GM12874 (cell line): ENCODE results near the gene PROK1.

Experiments
- CTCF ChIP-seq: IDR thresholded peaks from 2 replicates; pipeline ENCODE4 v1.5.1; 2011; ENCODE audit warnings: low read depth, mild to moderate bottlenecking, control low read depth, low read length, moderate library complexity; ENCODE audit not compliant: insufficient read depth

Gene PROK1

DNA sequence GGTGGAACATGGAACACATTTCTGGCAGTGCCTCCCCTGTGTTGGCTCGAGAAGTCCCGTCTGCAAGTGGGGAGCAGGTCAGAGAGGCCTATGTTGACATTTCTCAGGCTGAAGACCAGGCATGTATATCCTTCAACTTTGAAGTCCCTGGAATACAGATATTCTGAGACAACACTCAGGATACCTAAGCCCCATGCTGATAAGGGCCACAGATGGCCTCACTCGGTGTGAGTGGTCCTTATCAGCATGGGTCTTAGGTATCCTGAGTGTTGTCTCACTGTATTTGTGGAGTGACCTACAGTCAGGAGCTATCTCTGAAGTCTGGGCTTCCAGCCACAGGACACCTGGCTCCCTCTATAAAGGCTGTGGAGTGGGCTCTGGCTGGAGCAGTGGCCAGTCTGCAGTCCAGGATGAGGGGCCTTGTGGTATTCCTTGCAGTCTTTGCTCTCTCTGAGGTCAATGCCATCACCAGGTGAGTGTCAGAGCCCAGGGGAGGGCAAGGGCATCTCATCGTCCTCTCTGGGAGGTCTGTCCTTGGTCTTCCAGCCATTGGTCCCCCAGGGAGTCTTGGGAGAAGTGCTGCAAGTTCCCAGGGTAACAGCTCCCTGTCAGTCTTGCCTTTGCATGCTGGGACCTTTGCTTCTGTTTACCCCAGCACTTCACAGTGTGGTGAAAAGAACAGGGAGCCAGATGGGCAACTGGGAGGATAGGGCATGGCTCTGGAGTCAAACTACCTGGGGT lies 29.6 kb downstream of the PROK1 start:
- TF ChIP-seq CTCF = no peak

GRCh38 chr1:110481968-110482623 lies 31.1 kb downstream of the PROK1 start:
- TF ChIP-seq CTCF = no peak

- no peak for TF ChIP-seq CTCF
Measured at GRCh38 chr1:110482662-110483307, 31.8 kb downstream of the PROK1 start.

DNA sequence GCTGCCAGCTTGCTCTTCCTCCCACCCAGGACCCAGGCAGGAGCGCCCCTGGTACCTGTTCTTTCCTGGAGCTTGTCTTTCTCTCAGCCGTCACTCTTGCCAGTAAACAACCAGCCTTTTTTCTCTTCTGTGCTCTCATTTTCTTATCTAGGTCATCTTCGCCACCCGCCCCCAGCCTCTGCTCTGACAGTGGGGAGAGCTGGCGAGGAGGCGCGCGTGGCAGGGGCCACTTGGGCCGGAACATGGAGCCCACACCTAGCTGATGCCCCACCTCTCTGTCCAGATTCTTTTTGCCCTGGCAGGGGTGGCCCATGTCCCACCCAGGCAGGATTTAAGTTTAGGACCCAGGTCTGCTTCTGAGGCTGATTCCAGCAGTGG lies 32.3 kb downstream of the PROK1 start:
- TF ChIP-seq CTCF = no peak

GRCh38 chr1:110484801-110485200 lies 33.9 kb downstream of the PROK1 start:
- no peak for TF ChIP-seq CTCF

DNA sequence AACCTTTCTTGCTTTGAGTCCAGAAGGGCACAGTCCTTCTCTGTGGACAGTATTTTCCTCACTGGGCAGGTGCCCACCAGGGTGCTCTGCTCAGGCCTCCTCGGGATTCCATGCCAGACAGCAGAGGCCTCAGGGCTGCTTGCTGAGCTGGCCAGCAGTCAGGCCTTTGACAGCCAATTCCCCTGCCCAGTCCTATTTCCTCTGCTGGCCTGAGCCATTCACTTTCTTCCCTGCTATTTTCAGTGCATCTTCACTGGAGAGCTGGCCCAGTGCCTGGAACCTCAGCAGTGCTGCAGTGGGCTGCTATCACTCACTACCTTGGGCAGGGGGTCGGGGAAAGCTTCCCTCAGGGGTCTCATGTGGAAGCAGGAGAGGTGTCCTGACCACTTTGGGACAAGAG lies 34.8 kb downstream of the PROK1 start:
- TF ChIP-seq CTCF = no peak

DNA sequence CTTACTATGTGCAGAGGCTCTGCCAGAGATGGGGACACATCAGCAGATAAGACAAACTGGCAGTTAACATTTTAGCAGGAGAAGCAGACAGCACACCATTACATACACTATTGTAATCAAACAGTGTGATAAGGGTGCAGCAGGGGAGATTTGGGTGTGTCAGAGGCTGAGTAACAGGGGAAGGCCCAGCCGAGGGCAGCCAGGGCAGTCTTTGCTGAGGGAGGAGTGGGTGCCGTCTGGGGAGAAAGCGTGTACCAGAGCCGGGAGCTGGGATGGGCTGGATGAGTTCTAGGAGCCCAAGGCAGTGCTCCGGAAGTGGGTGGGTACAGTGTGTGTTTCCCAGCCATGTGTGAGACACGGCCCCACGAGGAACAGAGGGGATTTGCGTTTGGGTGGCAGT lies 36.8 kb downstream of the PROK1 start:
- TF ChIP-seq CTCF = no peak
